SK-N-SH (cell line): ENCODE measurements around the gene MRPS12. TPM values are rescaled to one million over a fixed set of nuclear protein-coding genes. Genes with fewer than 3 reads are reported as not detected.

Source experiments
- CTCF ChIA-PET: fragments of 300-600, 350-600 bp; formaldehyde crosslinking; extraction: SDS; loops from one replicate; lab custom pipeline; 2021; lab: Yijun Ruan, JAX
- POLR2A ChIA-PET: fragments of 350-600 bp; sonication (Branson Sonifier 250); formaldehyde crosslinking; extraction: SDS; loops from one replicate; lab custom pipeline; 2020; ENCODE audit warnings: antibody characterized with exemption, inconsistent platforms; lab: Yijun Ruan, JAX
- DNase-seq: peaks from one replicate; pipeline ENCODE4 v3.0.0; 2012
- H2AFZ ChIP-seq: fragments of 200-600 bp; sonication (generic); 2 replicates; pipeline ENCODE4 v1.8.1; 2016; ENCODE audit warnings: antibody characterized with exemption, mild to moderate bottlenecking, low read depth
- H3F3A ChIP-seq: fragments of 200-600 bp; sonication (generic); replicated peaks from 2 replicates; pipeline ENCODE3; 2016; ENCODE audit warnings: antibody characterized with exemption, mild to moderate bottlenecking; ENCODE audit not compliant: insufficient read depth
- H3K27ac ChIP-seq, 2 experiments: fragments of 200-500 bp in 1 of 2; fragments of 200-600 bp in 1 of 2; sonication (Bioruptor generic) in 1 of 2; sonication (generic), shearing (Covaris generic) in 1 of 2; 2 replicates each; pipeline versions ENCODE4 v1.5.1 to v1.6.1; 2014 to 2016; ENCODE audit warnings: low read depth in 2 of 2, inconsistent platforms in 1 of 2, low read length in 1 of 2, mild to moderate bottlenecking in 1 of 2, mixed read lengths in 1 of 2
- H3K27me3 ChIP-seq: fragments of 200-600 bp; sonication (generic), shearing (Covaris generic); 2 replicates; pipeline ENCODE4 v1.6.1; 2016; ENCODE audit warnings: mixed run types; ENCODE audit not compliant: insufficient read depth
- H3K36me3 ChIP-seq, 2 experiments: fragments of 200-500 bp in 1 of 2; fragments of 200-600 bp in 1 of 2; sonication (Bioruptor generic) in 1 of 2; sonication (generic) in 1 of 2; replicated peaks in 1 of 2; 2 replicates each; pipeline versions ENCODE3 to v1.5.1; 2014 to 2016; ENCODE audit warnings: low read length in 1 of 2, mild to moderate bottlenecking in 1 of 2; ENCODE audit not compliant: insufficient read depth in 2 of 2, control insufficient read depth in 1 of 2
- H3K4me1 ChIP-seq, 2 experiments: fragments of 200-500 bp in 1 of 2; fragments of 200-600 bp in 1 of 2; sonication (Bioruptor generic) in 1 of 2; sonication (generic), shearing (Covaris generic) in 1 of 2; 2 replicates each; pipeline versions ENCODE4 v1.5.1 to v1.6.1; 2014 to 2016; ENCODE audit warnings: low read depth in 1 of 2, low read length in 1 of 2, mixed run types in 1 of 2; ENCODE audit not compliant: insufficient read depth in 2 of 2, control insufficient read depth in 1 of 2
- H3K4me2 ChIP-seq: fragments of 200-600 bp; sonication (generic), shearing (Covaris generic); 2 replicates; pipeline ENCODE4 v1.6.1; 2017; ENCODE audit warnings: mixed run types
- H3K4me3 ChIP-seq, 2 experiments: fragments of 200-500 bp in 1 of 2; fragments of 200-600 bp in 1 of 2; sonication (Bioruptor generic) in 1 of 2; sonication (generic), shearing (Covaris generic) in 1 of 2; 2 replicates each; pipeline versions ENCODE4 v1.5.1 to v1.8.1; 2014 to 2016; ENCODE audit warnings: low read depth in 2 of 2, inconsistent platforms in 1 of 2, low read length in 1 of 2, mild to moderate bottlenecking in 1 of 2, mixed read lengths in 1 of 2, moderate library complexity in 1 of 2
- H3K79me2 ChIP-seq: fragments of 200-600 bp; sonication (generic); 2 replicates; pipeline ENCODE4 v1.8.1; 2017; ENCODE audit warnings: mild to moderate bottlenecking; ENCODE audit not compliant: insufficient read depth
- H3K9ac ChIP-seq: fragments of 200-600 bp; sonication (generic); 2 replicates; pipeline ENCODE4 v1.6.1; 2017; ENCODE audit warnings: mixed run types
- H3K9me2 ChIP-seq: fragments of 200-600 bp; sonication (generic); 2 replicates; pipeline ENCODE4 v1.6.1; 2017; ENCODE audit warnings: mixed run types
- H3K9me3 ChIP-seq: fragments of 200-600 bp; sonication (generic); 2 replicates; pipeline ENCODE4 v1.6.1; 2017; ENCODE audit warnings: mixed run types, mild to moderate bottlenecking, moderate library complexity
- H4K20me1 ChIP-seq: fragments of 200-600 bp; sonication (generic); 2 replicates; pipeline ENCODE4 v1.6.1; 2017; ENCODE audit warnings: mild to moderate bottlenecking, mixed run types; ENCODE audit not compliant: insufficient read depth
- CHD2 ChIP-seq: fragments of 150-350 bp; IDR thresholded peaks from 2 replicates; pipeline ENCODE4 v1.6.1; 2018; ENCODE audit warnings: low read length; ENCODE audit not compliant: partially characterized antibody
- ELF1 ChIP-seq: IDR thresholded peaks from 2 replicates; pipeline ENCODE4 v1.4.0; 2012
- EZH2phosphoT487 ChIP-seq: fragments of 200-600 bp; sonication (generic); IDR thresholded peaks from 2 replicates; pipeline ENCODE4 v1.6.1; 2017; ENCODE audit warnings: low read depth, mixed run types, mild to moderate bottlenecking, antibody characterized with exemption, moderate library complexity, borderline replicate concordance
- GABPA ChIP-seq: IDR thresholded peaks from 2 replicates; pipeline ENCODE4 v1.4.0; 2012; ENCODE audit warnings: low read depth, mild to moderate bottlenecking
- GATA2 ChIP-seq: sonication (generic); formaldehyde crosslinking; IDR thresholded peaks from 2 replicates; pipeline ENCODE4 v1.5.0; 2020; ENCODE audit warnings: mild to moderate bottlenecking, missing genetic modification reagents
- IRF3 ChIP-seq: fragments of 150-350 bp; IDR thresholded peaks from 2 replicates; pipeline ENCODE4 v1.6.1; 2016; ENCODE audit warnings: mild to moderate bottlenecking, low read depth, low read length
- JUND ChIP-seq: IDR thresholded peaks from 2 replicates; pipeline ENCODE4 v1.4.0; 2012
- MXI1 ChIP-seq: IDR thresholded peaks from 2 replicates; pipeline ENCODE4 v1.6.1; 2012; ENCODE audit warnings: mild to moderate bottlenecking, low read depth, low read length, improper control_type of control experiment
- NFIC ChIP-seq: IDR thresholded peaks from 2 replicates; pipeline ENCODE4 v1.4.0; 2012; ENCODE audit warnings: borderline replicate concordance
- RAD21 ChIP-seq: IDR thresholded peaks from 2 replicates; pipeline ENCODE4 v1.6.1; 2012; ENCODE audit warnings: mild to moderate bottlenecking, low read length
- RFX5 ChIP-seq: IDR thresholded peaks from 2 replicates; pipeline ENCODE4 v1.6.1; 2012; ENCODE audit warnings: mild to moderate bottlenecking, improper control_type of control experiment, low read length
- TAF1 ChIP-seq: IDR thresholded peaks from 2 replicates; pipeline ENCODE4 v1.6.1; 2012; ENCODE audit warnings: low read depth, mild to moderate bottlenecking, low read length, moderate library complexity, borderline replicate concordance
- YY1 ChIP-seq: IDR thresholded peaks from 2 replicates; pipeline ENCODE4 v1.4.0; 2012; ENCODE audit warnings: low read depth, mild to moderate bottlenecking
- ZBTB33 ChIP-seq: IDR thresholded peaks from 2 replicates; pipeline ENCODE4 v1.4.0; 2012; ENCODE audit warnings: low read depth, borderline replicate concordance
- WGBS: methylation state at CpG from one replicate; pipeline ENCODE4 v1.1.6; 2017; ENCODE audit warnings: low lambda C conversion rate; 5-methylcytosine and 5-hydroxymethylcytosine counted together
- polyA plus RNA-seq, 3 experiments: library from polyadenylated mRNA; depleted of rRNA; stranded (reverse); fragments of >200 nt; gene quantifications; 2 replicates each; pipeline ENCODE4 v1.2.3, GENCODE V29; 2012
- TF ChIP-seq, protein P1 (sequence below): IDR thresholded peaks from 2 replicates; pipeline ENCODE4; 2012

Gene MRPS12
- polyA plus RNA-seq, 1 of the 3 experiments (the other 2 are of a cell fraction): 59.6 TPM

- H3F3A ChIP-seq: peaks cover 4% of the 10 kb centered on the region
- no peak overlapping the region for H3K4me3 ChIP-seq
- H3K27me3 ChIP-seq: no peaks in the 10 kb centered on the region
- H3K9me2 ChIP-seq: no peaks in the 10 kb centered on the region
- no peak for TF ChIP-seq ELF1
- no peak for TF ChIP-seq YY1
- TF ChIP-seq MXI1: no peak
- no peak for TF ChIP-seq IRF3
- no peak for TF ChIP-seq EZH2phosphoT487
- no peak for TF ChIP-seq JUND
- TF ChIP-seq GATA2 (CRISPR knock-in tag): no peak
- H3K4me1 ChIP-seq: peaks cover 0 to 4% of the 10 kb centered on the region in 2 experiments; a peak in 1 of 4 replicates
- POLR2A ChIA-PET: no interaction called here
- H3K27ac ChIP-seq: no peak overlapping the region
- H3K4me2 ChIP-seq: no peak overlapping the region
- no peaks in the 10 kb centered on the region for H3K9me3 ChIP-seq
- 83% methylated on average over 3 of the region's 3 CpGs for WGBS
- no peaks in the 10 kb centered on the region for H3K79me2 ChIP-seq
- DNase-seq: no peak
- peaks cover 5 to 9% of the 10 kb centered on the region in 2 experiments for H3K36me3 ChIP-seq
- CTCF ChIA-PET: interaction anchor here (1.0 to 1.5 kb wide), 2 partner anchors 9 to 25 kb away, joined by 3 to 4 read pairs; no protein-coding TSS in a partner anchor
- no peaks in the 10 kb centered on the region for H4K20me1 ChIP-seq
- no peak overlapping the region for H2AFZ ChIP-seq
- H3K9ac ChIP-seq: no peak overlapping the region
Observed at GRCh38 chr19:38951187-38951586, 20.4 kb downstream of the MRPS12 start.

DNA sequence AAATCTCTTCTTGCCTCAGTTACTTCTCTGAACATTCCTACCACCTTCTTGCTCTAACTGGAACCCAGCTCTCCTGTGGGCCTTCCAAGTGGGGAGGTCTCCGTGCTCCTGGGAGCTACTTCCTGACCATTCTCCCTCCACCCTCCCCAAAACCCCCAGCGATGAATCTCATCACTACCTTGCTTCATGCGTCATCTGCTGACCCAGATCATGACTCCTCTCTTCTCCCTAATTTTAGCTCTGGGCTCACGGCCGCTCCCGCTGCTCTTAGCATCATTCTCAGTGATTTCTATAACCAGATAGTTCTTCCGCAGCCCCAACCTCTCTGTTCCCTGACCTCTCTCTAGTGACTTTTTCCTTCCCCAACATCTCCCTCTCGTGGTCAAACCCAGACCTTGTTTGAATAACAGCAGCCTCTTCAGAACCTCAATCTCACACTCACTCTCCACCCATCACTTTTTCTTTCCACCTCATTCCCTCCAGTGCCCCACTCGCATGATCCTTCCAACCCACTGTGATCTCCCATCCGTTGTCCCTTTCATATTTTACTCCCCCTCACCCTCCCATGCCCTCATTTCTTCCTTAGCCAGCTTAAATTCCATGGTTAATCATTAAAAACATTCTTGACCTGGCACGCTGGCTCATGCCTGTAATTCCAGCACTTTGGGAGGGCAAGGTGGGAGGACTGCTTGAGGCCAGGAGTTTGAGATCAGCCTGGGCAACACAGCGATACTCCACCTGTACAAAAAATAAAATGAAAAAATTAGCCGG lies 21.8 kb downstream of the MRPS12 start:
- Histone ChIP-seq H3K27me3 (no peaks in the 10 kb centered on the region), H3K4me1 (peaks cover 0 to 4% of the 10 kb centered on the region in 2 experiments; a peak in 1 of 4 replicates), H3K9ac (no peak overlapping the region), H3K4me3 (no peak overlapping the region), H2AFZ (no peak overlapping the region), H3K9me3 (no peaks in the 10 kb centered on the region), H3K79me2 (no peaks in the 10 kb centered on the region), H4K20me1 (no peaks in the 10 kb centered on the region), H3K36me3 (no peaks in the 10 kb centered on the region), H3F3A (peaks cover 2% of the 10 kb centered on the region), H3K27ac (no peak overlapping the region), H3K9me2 (no peaks in the 10 kb centered on the region), H3K4me2 (no peak overlapping the region)
- ChIA-PET CTCF (interaction anchor here (0.7 to 1.8 kb wide), 5 partner anchors 9 to 52 kb away, joined by 3 to 12 read pairs (median 4); partner anchors contain the start of genes MRPS12 and SARS2), POLR2A (no interaction called here)
- no peak for DNase-seq
- 82% methylated on average over 13 of the region's 13 CpGs for WGBS
- peak; percentile 47 for TF ChIP-seq RAD21
- no peak for TF ChIP-seq NFIC
- no peak for TF ChIP-seq JUND
- no peak for TF ChIP-seq GATA2 (CRISPR knock-in tag)
- no peak for TF ChIP-seq GABPA

DNA sequence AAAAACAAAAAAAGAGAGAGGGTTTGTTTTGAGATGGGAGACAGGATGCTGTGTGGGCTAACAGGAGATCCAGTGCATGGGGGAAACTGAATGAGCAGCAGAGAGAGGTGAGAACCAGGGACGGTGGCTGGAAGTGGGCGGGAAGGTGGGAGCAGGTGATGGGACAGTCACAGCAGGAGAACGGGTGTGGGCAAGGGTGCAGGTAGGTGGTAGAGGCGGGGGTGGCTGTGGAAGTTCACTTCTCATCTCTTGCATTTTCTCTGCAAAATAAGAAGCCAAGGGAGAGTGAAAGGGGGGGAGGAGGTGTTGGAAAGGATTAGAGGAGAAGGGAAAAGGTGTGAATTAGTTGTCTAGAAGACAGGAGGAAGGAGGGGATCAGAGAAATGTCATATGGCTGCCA lies 22.9 kb downstream of the MRPS12 start:
- 89% methylated on average over 4 of the region's 4 CpGs for WGBS
- ChIA-PET POLR2A (no interaction called here), CTCF (interaction anchor here (1.1 to 1.8 kb wide), 3 partner anchors 8 to 53 kb away, joined by 3 to 12 read pairs (median 4); partner anchors contain the start of genes MRPS12 and SARS2)
- TF ChIP-seq CHD2 (no peak), NFIC (no peak), ZBTB33 (no peak), MXI1 (no peak), GATA2 (CRISPR knock-in tag) (no peak), YY1 (no peak), RFX5 (no peak), RAD21 (no peak), TAF1 (no peak)
- TF ChIP-seq, protein P1, sequence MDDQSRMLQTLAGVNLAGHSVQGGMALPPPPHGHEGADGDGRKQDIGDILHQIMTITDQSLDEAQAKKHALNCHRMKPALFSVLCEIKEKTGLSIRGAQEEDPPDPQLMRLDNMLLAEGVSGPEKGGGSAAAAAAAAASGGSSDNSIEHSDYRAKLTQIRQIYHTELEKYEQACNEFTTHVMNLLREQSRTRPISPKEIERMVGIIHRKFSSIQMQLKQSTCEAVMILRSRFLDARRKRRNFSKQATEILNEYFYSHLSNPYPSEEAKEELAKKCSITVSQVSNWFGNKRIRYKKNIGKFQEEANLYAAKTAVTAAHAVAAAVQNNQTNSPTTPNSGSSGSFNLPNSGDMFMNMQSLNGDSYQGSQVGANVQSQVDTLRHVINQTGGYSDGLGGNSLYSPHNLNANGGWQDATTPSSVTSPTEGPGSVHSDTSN: no peak

More for the DNA sequence above, 22.9 kb downstream of the MRPS12 start:
- H3F3A ChIP-seq: no peaks in the 10 kb centered on the region
- no peak overlapping the region for H2AFZ ChIP-seq
- H3K9me3 ChIP-seq: no peaks in the 10 kb centered on the region
- H3K4me1 ChIP-seq: peaks cover 0 to 4% of the 10 kb centered on the region in 2 experiments; a peak in 1 of 4 replicates
- H3K4me3 ChIP-seq: no peak overlapping the region
- H3K9me2 ChIP-seq: no peaks in the 10 kb centered on the region
- H3K36me3 ChIP-seq: no peaks in the 10 kb centered on the region
- no peaks in the 10 kb centered on the region; the same call in 1 of the 2 replicates for H3K79me2 ChIP-seq
- no peaks in the 10 kb centered on the region for H3K27me3 ChIP-seq
- no peaks in the 10 kb centered on the region for H4K20me1 ChIP-seq
- H3K27ac ChIP-seq: no peak overlapping the region
- no peak overlapping the region for H3K4me2 ChIP-seq
- no peak for DNase-seq
- no peak overlapping the region for H3K9ac ChIP-seq
